IMR-90 (cell line): ENCODE measurements around the gene ZBTB46.

ENCODE experiments used
- MAFK ChIP-seq: IDR thresholded peaks from 2 replicates; pipeline ENCODE4 v1.6.1; 2012; ENCODE audit warnings: low read depth, low read length, improper control_type of control experiment
- NFE2L2 ChIP-seq: fragments of 150-350 bp; IDR thresholded peaks from 2 replicates; pipeline ENCODE4 v1.6.1; 2016; ENCODE audit warnings: low read depth, mild to moderate bottlenecking, low read length
- POLR2A ChIP-seq: IDR thresholded peaks from 2 replicates; pipeline ENCODE4 v1.6.1; 2012; ENCODE audit warnings: mild to moderate bottlenecking, low read depth, low read length
- RAD21 ChIP-seq: IDR thresholded peaks from 2 replicates; pipeline ENCODE4 v1.6.1; 2012; ENCODE audit warnings: low read length, improper control_type of control experiment
- TF ChIP-seq, protein P1 (sequence below): conservative IDR thresholded peaks from 2 replicates; pipeline ENCODE4 v1.5.1; 2012; ENCODE audit warnings: mild to moderate bottlenecking, low read depth, low read length, improper control_type of control experiment
- TF ChIP-seq, protein P2 (sequence below): fragments of 150-350 bp; IDR thresholded peaks from 2 replicates; pipeline ENCODE4 v1.6.1; 2017; ENCODE audit warnings: mild to moderate bottlenecking, antibody characterized with exemption, low read length, low read depth

DNA sequence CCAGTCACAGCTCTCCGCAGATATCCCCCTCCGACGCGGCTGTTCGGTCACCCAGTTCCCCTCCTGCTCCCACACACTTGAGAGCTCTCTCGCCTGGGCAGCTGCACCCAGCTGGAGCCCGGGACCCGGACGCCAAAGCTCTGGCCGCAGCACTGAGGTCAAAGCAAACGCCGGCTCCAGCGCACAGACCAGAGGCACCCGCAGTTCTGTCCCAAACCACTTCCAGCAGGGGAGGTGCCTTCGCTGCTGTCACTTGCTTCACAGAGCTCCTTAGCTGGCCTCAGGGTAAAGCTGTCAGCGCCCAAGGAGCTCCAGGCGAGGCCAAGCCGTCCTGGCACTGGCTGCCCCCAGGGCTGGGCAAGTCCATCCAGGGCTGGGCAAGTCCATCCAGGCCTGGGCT, 63.6 kb downstream of the ZBTB46 start:
- TF ChIP-seq, protein P1, sequence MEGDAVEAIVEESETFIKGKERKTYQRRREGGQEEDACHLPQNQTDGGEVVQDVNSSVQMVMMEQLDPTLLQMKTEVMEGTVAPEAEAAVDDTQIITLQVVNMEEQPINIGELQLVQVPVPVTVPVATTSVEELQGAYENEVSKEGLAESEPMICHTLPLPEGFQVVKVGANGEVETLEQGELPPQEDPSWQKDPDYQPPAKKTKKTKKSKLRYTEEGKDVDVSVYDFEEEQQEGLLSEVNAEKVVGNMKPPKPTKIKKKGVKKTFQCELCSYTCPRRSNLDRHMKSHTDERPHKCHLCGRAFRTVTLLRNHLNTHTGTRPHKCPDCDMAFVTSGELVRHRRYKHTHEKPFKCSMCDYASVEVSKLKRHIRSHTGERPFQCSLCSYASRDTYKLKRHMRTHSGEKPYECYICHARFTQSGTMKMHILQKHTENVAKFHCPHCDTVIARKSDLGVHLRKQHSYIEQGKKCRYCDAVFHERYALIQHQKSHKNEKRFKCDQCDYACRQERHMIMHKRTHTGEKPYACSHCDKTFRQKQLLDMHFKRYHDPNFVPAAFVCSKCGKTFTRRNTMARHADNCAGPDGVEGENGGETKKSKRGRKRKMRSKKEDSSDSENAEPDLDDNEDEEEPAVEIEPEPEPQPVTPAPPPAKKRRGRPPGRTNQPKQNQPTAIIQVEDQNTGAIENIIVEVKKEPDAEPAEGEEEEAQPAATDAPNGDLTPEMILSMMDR = no peak
- TF ChIP-seq RAD21 = no peak
- no peak for TF ChIP-seq POLR2A
- no peak for TF ChIP-seq NFE2L2
- TF ChIP-seq MAFK = no peak
- TF ChIP-seq, protein P2, sequence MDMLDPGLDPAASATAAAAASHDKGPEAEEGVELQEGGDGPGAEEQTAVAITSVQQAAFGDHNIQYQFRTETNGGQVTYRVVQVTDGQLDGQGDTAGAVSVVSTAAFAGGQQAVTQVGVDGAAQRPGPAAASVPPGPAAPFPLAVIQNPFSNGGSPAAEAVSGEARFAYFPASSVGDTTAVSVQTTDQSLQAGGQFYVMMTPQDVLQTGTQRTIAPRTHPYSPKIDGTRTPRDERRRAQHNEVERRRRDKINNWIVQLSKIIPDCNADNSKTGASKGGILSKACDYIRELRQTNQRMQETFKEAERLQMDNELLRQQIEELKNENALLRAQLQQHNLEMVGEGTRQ = no peak
